ENCODE measurements around the gene ATAD3B.
"Not testable (repeated sequence)": the region's sequence is repeated elsewhere in the genome, so short reads cannot be mapped to it uniquely, and the experiment has no call there.

The ATAD3B gene

DNA sequence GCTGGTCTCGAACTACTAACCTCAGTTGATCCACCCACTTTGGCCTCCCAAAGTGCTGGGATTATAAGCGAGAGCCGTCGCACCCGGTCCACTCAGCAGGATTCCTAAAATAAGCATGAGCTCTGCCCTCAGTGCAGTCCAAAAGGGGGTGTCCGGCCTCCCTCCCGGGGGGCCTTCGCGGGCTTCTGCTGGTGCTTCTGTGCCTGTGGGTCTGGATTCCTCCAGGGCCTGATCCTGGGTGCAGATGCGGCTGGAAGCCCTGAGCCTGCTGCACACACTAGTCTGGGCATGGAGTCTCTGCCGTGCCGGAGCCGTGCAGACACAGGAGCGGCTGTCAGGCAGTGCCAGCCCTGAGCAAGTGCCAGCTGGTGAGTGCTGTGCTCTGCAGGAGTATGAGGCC lies 45.4 kb downstream of the ATAD3B start:
- FAIRE-seq = not testable (repeated sequence)

- FAIRE-seq = no peak
Observed at GRCh38 chr1:1517973-1518620, 46.5 kb downstream of the ATAD3B start.

- not testable (repeated sequence) for FAIRE-seq
Observed at GRCh38 chr1:1518621-1519007, 47.0 kb downstream of the ATAD3B start.

- FAIRE-seq = not testable (repeated sequence)
Observed at GRCh38 chr1:1519805-1520505, 48.4 kb downstream of the ATAD3B start.

DNA sequence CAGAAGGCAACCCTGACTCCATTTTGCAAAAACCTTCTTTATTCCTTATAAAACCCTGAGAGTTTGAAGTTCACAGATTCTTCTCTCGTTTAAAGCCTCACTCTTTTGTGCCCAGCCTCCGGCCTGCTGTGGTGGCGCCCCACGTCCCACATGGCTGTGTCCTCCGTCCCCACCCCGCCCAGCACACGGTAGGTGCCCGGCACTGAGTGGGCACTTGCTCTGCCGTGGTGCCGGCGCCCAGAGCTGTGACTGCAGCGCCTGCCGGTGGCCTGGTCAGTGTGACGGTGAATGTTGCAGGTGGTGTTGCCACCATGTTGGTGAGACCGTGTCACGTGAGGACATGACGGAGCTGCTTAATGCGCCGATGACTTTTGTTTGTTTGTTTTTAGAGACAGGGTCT lies 49.8 kb downstream of the ATAD3B start:
- FAIRE-seq = no peak

DNA sequence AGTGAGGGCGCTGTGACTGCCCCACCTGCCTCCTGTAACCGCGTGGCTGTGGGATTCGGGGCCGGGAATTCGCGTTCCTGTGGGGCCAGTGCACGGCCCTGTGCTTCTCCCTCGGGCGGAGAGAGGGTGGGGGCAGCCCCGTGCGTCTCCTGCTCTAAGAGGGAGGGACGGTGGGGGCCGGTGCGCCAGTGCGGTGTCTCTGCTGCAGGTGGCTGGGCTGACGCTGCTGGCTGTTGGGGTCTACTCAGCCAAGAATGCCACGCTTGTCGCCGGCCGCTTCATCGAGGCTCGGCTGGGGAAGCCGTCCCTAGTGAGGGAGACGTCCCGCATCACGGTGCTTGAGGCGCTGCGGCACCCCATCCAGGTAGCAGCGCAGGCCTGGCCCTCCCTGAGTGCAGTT lies 51.0 kb downstream of the ATAD3B start:
- not testable (repeated sequence) for FAIRE-seq

- FAIRE-seq = not testable (repeated sequence)
Observed at GRCh38 chr1:1523226-1523625, 51.7 kb downstream of the ATAD3B start.

- not testable (repeated sequence) for FAIRE-seq
Observed at GRCh38 chr1:1523651-1524050, 52.1 kb downstream of the ATAD3B start.

DNA sequence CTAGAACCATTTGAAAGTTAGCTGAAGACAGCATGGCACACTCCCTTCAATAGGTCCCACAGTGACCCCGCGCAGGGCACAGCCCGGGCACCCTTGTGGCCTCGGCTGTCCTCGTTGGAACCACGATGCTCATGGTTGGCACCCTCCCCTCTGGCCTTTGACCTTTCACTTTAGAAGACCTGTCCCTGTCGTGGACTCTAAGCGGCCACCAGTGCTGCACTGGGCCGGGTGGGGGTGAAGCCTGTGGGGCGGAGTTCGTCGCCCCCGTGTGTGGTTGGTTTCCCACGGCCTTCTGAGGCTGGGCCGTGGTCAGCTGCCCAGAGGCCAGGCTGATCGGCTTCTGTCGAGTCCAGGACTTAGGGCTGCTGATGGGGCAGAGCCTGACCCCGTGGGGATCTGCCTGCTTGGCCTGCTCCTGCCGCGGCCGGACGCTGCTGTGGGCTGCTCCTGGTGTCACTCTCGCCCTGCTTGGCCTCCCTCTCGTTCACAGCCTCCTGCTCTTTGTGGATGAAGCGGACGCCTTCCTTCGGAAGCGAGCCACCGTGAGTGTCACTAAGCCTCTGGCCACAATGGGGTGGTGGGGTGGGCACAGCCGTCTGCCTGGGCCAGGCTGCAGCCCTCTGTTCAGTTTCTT lies 53.3 kb downstream of the ATAD3B start:
- FAIRE-seq = not testable (repeated sequence)

DNA sequence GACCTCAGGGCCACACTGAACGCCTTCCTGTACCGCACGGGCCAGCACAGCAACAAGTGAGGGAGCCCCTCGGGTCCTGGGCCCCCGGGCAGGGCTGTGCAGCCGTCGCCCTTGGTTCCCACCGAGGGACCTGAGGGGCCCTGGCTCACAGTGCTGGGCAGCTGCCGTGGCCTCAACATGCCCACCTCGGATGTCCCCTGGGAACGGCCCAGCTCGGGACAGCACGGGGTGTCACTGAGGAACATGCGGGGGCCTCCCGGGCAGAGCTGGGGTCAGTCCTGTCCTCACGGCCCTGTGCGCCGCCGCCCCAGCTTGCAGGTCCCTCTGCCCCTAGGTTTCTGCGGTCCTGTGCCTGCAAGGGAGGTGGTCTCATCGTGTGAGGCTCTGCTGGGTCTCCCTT lies 54.9 kb downstream of the ATAD3B start:
- not testable (repeated sequence) for FAIRE-seq

DNA sequence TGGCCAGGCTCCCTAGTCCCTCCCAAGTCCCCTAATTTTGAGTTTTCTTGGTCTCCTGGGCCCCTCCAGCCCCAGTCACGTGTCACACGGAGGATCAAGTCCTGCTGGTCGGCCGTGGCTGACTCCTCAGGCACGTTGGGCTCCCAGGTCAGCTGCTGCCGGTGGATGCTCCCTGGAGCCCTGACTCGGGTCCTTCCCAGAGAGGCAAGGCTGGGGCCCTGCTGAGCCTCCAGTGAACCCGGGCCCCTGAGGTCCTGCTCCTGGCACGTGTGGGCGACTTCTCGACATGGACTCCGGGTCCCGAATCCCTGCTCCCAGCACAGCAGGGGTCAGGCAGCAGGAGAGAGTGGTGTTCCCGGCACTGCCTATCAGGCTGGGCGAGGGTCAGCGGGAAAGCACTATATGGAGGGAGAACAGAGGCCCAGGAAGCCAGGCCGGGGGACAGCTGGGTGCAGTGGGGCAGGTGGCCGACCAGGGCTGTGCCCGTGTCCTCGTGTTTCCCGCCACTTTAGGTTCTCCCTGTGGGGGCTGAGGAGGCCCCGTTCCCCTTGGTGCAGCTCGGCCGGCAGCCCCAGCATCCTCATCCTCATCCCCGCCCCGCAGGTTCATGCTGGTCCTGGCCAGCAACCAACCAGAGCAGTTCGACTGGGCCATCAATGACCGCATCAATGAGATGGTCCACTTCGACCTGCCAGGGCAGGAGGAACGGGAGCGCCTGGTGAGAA lies 55.7 kb downstream of the ATAD3B start:
- no peak for FAIRE-seq

DNA sequence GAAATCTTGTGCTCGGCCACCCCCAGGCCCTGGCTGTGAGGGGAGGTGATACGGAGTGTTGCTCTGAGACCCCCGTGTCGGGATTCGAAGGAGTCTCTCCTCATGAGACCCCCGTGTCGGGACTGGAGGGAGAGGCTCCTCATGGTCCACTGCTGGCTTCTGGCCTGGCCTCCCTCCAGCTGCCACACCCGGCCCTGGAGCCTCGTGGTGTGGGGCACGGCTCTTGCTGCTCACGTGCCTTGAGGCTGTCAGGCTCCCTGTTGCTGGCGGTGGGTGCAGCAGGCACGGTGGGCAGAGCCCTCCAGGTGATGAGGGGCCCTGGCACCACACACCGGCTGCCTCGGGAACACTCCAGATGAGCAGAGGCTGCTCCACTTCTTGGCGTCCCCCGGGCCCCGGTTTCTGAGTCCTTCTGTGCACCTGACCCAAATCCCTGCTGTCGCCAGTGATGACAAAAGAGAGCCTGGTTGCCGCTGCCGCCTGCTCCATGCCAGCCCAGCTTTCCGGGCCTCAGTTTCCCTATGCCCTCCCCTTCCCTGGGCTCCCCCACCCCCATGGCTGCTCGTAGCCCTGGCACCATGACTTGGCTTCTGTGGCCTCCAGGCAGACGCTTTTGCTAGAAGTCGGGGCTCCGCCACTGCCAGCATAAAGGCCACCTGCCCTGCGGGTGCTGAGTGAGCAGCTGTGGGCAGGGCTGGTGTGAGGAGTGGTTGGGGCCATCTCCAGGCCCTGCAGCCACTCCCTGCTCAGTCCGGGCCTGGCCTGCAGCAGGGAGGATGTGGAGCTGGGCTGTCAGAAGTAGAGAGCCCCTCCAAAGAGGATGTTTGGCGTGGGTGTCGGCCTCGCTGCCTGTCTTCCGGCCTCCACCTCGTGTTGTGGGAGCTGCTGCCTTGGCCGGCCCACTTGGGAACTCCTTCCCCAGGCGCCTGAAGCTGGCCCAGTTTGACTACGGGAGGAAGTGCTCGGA lies 57.0 kb downstream of the ATAD3B start:
- no peak for FAIRE-seq

DNA sequence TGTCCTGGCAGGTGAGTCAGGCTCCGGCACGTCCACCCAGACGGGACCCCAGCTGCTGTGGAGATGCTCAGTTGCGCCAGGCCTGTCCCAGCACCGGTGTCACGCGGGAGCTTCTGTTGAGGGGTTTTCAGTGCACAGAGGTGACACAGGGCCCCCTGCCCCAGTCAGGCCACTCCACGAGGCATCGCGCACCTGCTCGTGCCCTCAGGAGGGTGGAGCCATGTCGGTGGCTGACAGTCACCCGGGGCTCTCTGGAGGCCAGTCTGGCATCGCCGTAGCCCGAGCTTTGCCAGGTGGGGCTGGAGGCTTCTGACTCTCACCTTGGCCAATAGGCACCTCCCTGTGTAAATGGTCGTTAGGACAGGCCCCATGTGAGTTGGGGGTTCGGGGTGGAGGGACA lies 57.8 kb downstream of the ATAD3B start:
- no peak for FAIRE-seq

DNA sequence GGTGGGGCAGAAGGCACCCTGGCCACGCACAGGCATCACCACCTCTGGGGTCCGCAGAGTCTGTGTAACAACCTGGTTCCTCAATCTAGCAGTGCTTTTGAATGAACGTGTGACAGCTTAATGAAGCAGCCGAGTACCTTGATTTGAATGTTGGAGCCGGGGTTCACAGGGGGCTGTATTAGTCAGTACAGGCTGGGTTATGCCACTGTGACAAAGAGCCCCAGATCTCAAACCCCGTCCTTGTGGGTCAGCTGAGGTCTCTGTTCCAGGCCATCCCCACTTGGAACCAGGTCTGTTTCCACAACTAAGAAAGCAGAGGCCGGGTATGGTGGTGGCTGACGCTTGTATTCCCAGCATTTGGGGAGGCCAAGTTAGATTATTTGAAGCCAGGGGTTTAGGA lies 58.4 kb downstream of the ATAD3B start:
- no peak for FAIRE-seq

- no peak for FAIRE-seq
Observed at GRCh38 chr1:1531947-1532346, 60.4 kb downstream of the ATAD3B start.

GRCh38 chr1:1533176-1533893 lies 61.8 kb downstream of the ATAD3B start:
- not testable (repeated sequence) for FAIRE-seq

- not testable (repeated sequence) for FAIRE-seq
Observed at GRCh38 chr1:1533894-1534291, 62.3 kb downstream of the ATAD3B start.

- no peak for FAIRE-seq
Observed at GRCh38 chr1:1534401-1535154, 63.0 kb downstream of the ATAD3B start.

DNA sequence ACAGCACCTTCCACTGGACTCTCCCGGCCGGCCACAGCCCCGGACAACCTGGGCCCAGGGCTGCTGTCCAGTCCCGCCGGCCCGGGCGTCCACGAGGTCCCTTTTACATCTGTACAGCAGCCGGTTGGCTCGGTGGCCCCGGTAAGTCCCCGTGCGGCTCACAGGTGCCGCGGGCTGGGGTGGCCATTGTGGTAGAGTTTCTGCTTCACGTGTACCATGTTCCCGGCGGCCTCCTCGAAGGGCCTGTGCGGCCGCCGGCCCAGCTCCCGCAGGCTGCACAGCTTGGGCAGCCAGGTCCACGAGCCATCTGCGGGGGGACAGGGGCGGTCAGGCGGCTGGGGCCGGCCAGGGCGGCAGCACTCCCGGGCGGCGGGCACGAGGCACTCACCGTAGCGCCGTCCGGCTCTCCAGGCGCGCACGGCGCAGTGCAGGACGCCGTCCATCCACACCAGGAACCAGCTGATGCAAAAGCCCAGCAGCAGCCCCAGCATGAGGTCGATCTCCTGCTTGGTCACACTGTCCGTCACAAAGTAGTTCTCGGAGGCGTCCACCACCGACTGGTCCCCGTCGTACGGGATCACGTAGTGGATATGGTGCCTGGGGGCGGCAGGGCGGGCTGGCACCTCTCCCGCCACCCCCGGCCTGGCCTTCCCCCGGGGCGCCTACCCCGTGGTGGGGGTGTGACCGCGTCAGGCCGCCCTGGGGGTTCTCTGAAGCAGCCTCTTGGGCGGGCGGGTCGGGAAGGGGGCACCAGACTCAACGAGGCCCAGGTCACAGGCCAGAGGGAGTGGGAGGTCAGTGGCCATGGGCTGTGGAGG lies 63.8 kb downstream of the ATAD3B start:
- no peak for FAIRE-seq
